Measurements from ENCODE around the gene NR4A1.
A peak's percentile ranks its signal among the peaks of the same experiment; 100 is the strongest.

Gene NR4A1

GRCh38 chr12:52050758-52051541, at the start of gene NR4A1:
NR4A1 (plus strand) TSS chr12:52051442; CDS start chr12:52054329, 2,887 bp downstream.
- Histone ChIP-seq H2AFZ (ENCODE audit: low read depth, low read length, severe bottlenecking) (peak within 1 kb of the TSS; percentile 71), H3K9me3 (ENCODE audit: insufficient read depth, low read length) (no peaks in the 10 kb centered on the region), H3K9ac (ENCODE audit: low read length) (peak within 1 kb of the TSS; percentile 64), H3K27me3 (ENCODE audit: low read length) (no peaks in the 10 kb centered on the region), H3K27ac (ENCODE audit: low read depth, low read length) (peak within 1 kb of the TSS; percentile 25), H3K4me2 (ENCODE audit: low read depth, low read length, poor library complexity, severe bottlenecking) (peak within 1 kb of the TSS; percentile 56), H3K79me2 (ENCODE audit: insufficient read depth, low read length) (no peaks in the 10 kb centered on the region), H3K9me2 (replicated peaks; ENCODE audit: insufficient read depth, low read length) (no peaks in the 10 kb centered on the region), H4K20me1 (ENCODE audit: low read depth, low read length) (no peaks in the 10 kb centered on the region), H3K4me3 (ENCODE audit: insufficient read depth, low read length, poor library complexity, severe bottlenecking) (peak within 1 kb of the TSS; percentile 54), H3F3A (ENCODE audit: insufficient read depth) (no peaks in the 10 kb centered on the region), H3K36me3 (ENCODE audit: low read length) (no peaks in the 10 kb centered on the region)
- no peak for TF ChIP-seq EZH2phosphoT487 (conservative IDR thresholded peaks at IDR 0.05; ENCODE audit: low read length)
- TF ChIP-seq, protein P1, sequence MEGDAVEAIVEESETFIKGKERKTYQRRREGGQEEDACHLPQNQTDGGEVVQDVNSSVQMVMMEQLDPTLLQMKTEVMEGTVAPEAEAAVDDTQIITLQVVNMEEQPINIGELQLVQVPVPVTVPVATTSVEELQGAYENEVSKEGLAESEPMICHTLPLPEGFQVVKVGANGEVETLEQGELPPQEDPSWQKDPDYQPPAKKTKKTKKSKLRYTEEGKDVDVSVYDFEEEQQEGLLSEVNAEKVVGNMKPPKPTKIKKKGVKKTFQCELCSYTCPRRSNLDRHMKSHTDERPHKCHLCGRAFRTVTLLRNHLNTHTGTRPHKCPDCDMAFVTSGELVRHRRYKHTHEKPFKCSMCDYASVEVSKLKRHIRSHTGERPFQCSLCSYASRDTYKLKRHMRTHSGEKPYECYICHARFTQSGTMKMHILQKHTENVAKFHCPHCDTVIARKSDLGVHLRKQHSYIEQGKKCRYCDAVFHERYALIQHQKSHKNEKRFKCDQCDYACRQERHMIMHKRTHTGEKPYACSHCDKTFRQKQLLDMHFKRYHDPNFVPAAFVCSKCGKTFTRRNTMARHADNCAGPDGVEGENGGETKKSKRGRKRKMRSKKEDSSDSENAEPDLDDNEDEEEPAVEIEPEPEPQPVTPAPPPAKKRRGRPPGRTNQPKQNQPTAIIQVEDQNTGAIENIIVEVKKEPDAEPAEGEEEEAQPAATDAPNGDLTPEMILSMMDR (IDR thresholded peaks at IDR 0.05; ENCODE audit: insufficient read depth, low read length, poor library complexity, severe bottlenecking) = peak; percentile 24

- Histone ChIP-seq H3K4me2 (ENCODE audit: low read depth, low read length, poor library complexity, severe bottlenecking) (no peak overlapping the region), H3F3A (ENCODE audit: insufficient read depth) (no peaks in the 10 kb centered on the region), H3K27me3 (ENCODE audit: low read length) (no peaks in the 10 kb centered on the region), H3K79me2 (ENCODE audit: insufficient read depth, low read length) (no peaks in the 10 kb centered on the region), H3K36me3 (ENCODE audit: low read length) (no peaks in the 10 kb centered on the region), H3K4me3 (ENCODE audit: insufficient read depth, low read length, poor library complexity, severe bottlenecking) (no peak overlapping the region), H3K27ac (ENCODE audit: low read depth, low read length) (no peak overlapping the region), H3K9ac (ENCODE audit: low read length) (no peak overlapping the region), H4K20me1 (ENCODE audit: low read depth, low read length) (no peaks in the 10 kb centered on the region), H3K9me2 (replicated peaks; ENCODE audit: insufficient read depth, low read length) (no peaks in the 10 kb centered on the region), H3K9me3 (ENCODE audit: insufficient read depth, low read length) (no peaks in the 10 kb centered on the region), H2AFZ (ENCODE audit: low read depth, low read length, severe bottlenecking) (no peak overlapping the region)
- TF ChIP-seq EZH2phosphoT487 (conservative IDR thresholded peaks at IDR 0.05; ENCODE audit: low read length) = no peak
- TF ChIP-seq, protein P1 (IDR thresholded peaks at IDR 0.05; ENCODE audit: insufficient read depth, low read length, poor library complexity, severe bottlenecking) = no peak
Observed at GRCh38 chr12:52003016-52003550, 48.2 kb upstream of the NR4A1 start.

- no peak overlapping the region for H3K4me3 ChIP-seq (ENCODE audit: insufficient read depth, low read length, poor library complexity, severe bottlenecking)
- H3F3A ChIP-seq (ENCODE audit: insufficient read depth) = no peaks in the 10 kb centered on the region
- no peaks in the 10 kb centered on the region for H3K36me3 ChIP-seq (ENCODE audit: low read length)
- no peak overlapping the region for H2AFZ ChIP-seq (ENCODE audit: low read depth, low read length, severe bottlenecking)
- no peaks in the 10 kb centered on the region for H3K79me2 ChIP-seq (ENCODE audit: insufficient read depth, low read length)
- no peaks in the 10 kb centered on the region for H3K27me3 ChIP-seq (ENCODE audit: low read length)
- TF ChIP-seq EZH2phosphoT487 (conservative IDR thresholded peaks at IDR 0.05; ENCODE audit: low read length) = no peak
- TF ChIP-seq, protein P1 (IDR thresholded peaks at IDR 0.05; ENCODE audit: insufficient read depth, low read length, poor library complexity, severe bottlenecking) = no peak
- H3K9me2 ChIP-seq (replicated peaks; ENCODE audit: insufficient read depth, low read length) = no peaks in the 10 kb centered on the region
- H3K9me3 ChIP-seq (ENCODE audit: insufficient read depth, low read length) = no peaks in the 10 kb centered on the region
- no peak overlapping the region for H3K9ac ChIP-seq (ENCODE audit: low read length)
- H3K4me2 ChIP-seq (ENCODE audit: low read depth, low read length, poor library complexity, severe bottlenecking) = no peak overlapping the region
- no peak overlapping the region for H3K27ac ChIP-seq (ENCODE audit: low read depth, low read length)
- H4K20me1 ChIP-seq (ENCODE audit: low read depth, low read length) = no peaks in the 10 kb centered on the region
Observed at GRCh38 chr12:52003591-52003990, 47.7 kb upstream of the NR4A1 start.
